Activated CD8-positive, alpha-beta memory T cell treated with anti-CD3 and anti-CD28 coated beads for 24 hours (primary cell): ENCODE measurements around the gene PACRG.
"Not testable (repeated sequence)": the region's sequence is repeated elsewhere in the genome, so short reads cannot be mapped to it uniquely, and the experiment has no call there.

ENCODE experiments used
- DNase-seq: peaks from one replicate; pipeline ENCODE4 v3.0.0-alpha.2; 2020

Gene PACRG

DNA sequence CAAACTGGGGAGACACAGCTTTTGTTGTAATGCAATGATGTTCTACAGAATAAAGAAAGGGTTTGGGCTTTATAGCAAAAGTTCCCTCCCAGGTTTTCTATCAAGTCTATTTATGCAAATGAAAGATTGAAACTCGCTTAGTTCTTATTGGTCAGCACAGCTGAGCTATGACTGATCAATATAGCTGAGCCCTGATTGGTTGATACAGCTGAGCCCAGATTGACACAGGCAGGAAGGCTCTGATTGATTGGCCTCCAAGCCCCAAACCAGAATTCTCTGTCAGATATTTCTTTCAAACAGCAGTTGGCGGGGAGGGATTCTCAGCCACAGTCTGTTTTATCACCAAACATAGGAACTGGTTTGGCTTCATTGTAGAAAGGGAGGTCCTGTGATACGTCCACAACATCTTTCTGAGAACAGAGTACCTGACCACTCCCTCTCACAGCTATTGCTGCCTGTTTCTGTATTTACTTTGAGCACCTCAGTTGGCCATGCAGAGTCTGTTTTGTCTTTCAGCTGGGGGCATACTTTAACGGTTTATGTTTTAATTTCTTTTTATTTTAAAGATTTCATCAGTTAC lies 223.5 kb downstream of the PACRG start:
- no peak for DNase-seq

DNA sequence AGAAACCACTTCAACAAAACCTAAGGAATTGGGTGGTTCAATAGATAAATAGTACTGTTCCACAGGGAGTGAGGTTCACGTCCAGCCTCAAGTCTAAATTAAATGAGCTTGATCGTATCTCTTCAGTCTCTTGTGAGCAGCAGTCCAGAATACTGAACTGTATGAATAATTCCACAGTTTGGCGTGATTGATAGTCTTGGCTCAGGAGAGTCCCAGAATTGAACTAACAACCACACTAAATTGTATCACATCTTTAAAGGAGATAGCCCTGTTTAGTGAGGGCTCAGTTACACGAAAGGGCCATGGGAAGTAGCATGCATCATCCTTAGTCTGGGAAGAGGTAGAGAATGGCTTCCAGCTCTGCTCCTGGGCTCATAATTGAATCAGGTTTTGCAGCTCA lies 224.6 kb downstream of the PACRG start:
- no peak for DNase-seq

DNA sequence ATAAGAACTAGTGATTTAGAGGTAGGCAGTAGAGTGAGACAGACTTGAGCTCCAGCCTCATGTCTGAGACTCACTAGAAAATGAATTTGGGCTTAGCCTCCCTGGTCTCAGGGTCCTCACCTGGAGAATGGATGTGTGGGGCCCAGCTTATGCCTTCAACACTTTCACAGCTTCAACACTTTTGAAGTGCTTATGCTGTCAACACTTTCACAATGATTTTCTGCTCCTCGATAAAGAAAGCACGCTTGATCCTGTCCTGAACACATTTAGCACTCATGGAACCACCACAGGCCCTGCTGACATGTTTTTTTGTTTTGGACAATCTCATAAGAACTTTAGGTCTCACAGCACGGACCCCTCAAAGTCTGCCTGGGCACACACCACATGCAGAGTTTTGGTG lies 229.3 kb downstream of the PACRG start:
- no peak for DNase-seq

DNA sequence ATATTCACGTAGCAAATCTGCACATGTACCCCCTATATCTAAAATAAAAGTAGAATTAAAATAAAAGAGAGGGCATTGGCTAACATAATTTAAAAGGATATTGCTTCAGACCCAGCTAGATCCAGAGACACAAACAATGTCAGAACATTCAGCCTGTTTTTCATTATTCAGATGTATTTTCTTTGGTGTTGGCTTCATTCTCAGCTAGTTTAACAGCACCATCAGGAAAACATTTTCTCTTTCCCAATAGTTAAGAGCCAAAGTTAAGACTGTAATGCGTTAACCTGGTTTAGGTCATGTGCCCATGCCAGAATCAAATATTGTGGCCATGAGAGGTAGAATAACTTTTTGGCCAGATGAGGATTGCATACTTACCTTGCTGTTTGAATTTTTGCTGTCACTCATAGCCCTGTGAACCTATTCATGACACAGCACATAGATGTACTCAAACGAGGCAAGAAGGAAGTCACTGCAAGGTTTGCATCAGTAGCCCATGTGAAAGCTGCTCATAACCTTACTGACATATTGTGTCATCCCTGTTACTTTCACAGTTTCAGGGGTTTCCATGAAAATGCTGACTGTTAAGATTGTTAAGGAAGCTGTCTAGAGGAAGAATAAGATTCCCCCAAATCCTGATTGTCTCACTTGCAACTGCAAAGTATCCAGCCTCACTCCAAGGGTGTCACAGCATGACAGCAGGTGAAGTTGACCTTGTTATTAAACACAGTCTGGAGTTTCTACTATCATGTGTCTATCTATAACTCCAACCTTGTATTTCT lies 233.1 kb downstream of the PACRG start:
- DNase-seq, result no peak

DNA sequence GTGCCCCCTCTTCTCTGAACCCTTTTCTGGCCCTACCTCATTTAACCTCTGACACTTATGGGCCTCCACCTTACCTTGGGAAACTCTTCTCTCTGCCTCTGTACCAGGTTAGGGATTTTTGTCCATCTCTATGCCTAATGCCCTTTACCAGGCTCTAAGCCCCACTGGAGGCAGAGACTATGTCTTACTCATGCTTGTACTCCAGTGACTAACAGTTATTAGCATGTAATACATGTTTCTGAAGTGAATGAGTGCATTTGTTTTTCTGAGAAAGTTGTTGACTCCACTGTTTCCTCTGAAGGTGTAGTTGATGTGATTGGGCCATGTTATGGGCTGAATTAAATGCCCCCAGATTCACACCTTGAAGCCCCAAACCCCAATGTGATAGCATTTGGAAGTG lies 234.3 kb downstream of the PACRG start:
- no peak for DNase-seq

DNA sequence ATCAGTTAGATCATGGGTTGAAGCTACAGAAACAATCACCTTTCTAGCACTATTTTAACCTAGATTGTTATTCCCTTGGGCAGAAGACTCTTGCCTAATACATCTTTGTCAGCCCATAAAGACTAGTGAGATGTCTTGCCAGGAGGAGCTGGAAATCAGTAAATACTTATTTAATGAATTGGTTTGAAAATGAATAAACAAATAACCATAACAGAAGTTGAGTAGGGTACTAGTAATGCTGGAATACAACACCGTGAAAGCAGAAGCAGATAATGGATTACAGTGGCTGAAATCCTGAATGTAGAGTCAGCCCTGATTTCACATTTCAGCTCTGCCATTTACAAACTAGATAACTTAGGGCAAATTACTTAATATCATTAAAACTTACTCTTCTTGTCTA lies 236.1 kb downstream of the PACRG start:
- no peak for DNase-seq

DNA sequence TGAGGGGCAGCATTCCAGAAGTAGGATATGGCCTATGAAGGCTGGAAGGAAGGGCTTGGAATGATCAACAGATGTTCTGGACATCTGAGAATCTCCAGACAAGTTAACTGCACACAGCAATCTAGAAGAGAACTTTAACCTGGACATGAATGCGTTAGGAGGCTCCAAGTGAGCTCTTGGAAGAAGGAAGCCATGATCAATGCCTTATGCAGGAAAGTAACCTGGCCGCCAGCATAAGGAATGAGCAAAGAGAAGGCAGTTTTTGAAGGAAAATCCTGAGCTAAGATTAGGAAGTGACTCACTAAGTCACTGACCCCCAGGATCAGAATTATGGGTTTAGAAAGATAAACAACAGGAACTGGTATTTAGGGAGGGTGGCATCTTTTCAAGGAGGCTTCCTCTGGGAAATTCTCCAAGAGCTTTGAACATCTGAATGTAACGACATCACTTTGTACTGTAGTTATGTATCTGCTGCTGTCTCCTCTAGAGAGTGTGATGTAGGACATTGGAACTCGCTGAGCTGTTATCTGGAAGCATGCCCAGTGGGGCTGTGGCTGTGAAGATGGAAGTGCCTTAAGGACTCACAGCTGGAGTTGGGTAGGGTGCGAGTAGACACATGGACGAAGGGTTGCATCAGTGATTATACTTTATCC lies 236.8 kb downstream of the PACRG start:
- DNase-seq, result no peak

DNA sequence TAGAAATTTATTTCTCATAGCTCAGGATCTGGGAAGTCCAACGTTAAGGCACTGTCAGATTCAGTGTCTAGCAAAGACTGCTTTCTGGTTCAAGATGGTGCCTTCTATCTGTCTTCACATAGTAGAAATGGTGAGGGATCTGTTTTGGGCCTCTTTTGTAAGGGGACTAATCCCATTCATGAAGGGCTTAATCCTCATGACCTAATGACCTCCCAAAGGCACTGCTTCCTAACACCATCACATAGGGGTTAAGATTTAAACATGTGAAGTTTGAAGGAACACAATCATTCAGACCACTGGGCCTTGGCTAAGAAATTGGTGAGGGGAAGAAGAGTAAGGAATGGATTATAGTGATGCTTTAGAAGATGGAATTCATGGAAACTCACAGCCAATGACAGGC lies 237.6 kb downstream of the PACRG start:
- no peak for DNase-seq

DNA sequence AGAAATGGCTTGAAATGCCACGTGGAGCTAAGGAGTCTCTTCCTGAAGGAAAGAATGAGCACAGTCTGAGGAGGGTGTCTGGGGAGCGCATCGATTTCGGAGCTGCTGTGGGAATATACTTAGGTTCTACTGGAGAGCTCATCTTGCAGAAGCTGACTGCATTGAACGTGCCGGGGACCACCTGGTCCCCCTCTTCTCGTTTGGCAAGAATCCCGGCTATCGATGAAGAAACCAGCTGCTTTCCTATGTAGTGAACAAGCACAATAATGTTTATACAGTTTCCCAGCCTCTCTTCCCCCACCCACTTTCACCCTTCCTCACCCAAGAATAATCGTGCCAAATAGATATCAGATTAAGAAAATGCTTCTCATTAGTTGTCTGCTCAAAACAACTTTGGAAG lies 242.5 kb downstream of the PACRG start:
- no peak for DNase-seq

DNA sequence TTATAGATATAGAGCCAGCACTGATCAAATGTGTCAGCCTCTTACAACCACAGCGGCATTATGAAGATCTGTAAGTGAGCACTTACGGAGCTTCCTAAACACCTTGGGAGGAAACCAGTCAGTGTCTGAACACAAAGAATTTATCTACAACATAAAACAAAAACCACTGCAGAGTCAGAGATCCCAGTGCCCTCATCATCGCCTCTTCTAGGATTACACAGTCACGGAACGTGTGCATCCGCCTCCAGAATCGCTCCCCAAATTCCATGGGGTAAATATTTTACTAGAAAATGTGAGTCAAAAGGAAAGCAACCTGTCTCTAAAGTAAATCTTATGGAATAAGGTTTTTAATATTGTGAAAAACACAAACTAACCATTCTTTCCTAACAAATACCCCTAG lies 243.6 kb downstream of the PACRG start:
- DNase-seq, result no peak

DNA sequence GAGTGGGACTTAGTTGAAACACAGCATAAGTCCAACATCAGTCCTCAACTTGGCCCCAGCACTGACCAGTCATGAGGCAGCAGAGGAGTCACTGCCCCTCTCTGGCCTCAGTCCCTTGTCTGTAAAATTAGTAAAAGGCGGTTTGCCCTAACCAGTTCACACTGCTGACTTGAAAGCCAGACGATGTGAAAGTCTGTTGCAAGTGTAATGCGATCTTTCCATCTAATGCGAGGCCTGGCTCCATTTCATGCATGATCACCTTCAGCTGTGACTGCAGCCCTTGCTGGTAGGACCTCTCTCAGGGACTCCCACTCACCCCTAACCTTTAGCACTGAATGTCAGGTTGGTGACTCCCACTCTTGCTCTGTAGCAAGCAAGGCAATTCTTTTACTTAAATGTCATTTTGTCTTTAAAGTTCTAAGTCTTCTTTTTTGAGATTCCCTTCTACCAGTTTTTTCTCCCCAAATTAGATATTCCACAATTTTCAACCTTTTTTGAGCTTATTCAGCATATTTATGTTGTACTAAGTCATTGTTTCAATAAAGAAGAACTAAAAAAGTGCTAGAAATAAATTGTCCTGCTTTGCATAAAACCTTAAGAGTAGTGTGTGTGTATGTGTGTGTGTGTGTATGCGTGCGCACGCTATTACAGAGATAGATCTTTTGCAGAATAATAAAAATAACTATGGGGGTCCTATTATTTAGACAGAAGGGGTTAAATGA lies 245.5 kb downstream of the PACRG start:
- no peak for DNase-seq

DNA sequence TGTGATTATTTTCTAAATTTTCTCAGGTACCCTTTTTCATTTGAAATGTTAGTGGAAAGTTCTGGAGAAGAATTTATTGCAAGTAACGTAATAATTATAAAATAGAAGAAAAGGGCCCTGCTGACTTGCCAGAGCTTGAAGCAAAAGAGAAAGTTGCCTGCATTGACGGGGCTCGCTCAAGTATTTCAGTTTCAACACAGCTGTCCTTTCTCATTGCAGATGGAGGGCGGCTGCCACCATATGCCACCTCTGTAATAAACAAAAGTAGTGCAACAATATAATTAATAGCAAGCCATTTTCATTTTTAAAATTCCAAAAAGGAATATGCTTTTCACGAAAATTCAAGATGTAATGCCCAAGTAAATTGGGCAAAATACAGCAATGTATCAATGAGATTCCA lies 246.2 kb downstream of the PACRG start:
- no peak for DNase-seq

DNA sequence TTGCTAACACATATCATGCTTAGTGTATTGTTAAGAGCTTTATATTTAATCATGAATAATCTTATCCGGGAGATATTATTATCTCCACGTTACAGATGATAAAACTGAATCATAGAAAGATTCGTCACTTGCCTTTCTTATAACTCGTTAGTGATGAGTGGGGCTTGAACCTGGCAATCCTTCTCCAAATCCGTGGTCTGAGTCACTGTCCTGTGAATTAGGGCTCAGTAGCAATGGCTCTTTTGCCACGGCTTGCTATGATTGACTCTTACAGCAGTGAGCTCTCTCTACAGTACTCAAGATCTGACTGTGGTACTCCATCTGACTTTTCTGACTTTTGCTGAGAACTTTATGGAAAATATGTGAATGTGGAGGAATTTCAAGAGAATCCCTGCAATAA lies 246.9 kb downstream of the PACRG start:
- no peak for DNase-seq

DNA sequence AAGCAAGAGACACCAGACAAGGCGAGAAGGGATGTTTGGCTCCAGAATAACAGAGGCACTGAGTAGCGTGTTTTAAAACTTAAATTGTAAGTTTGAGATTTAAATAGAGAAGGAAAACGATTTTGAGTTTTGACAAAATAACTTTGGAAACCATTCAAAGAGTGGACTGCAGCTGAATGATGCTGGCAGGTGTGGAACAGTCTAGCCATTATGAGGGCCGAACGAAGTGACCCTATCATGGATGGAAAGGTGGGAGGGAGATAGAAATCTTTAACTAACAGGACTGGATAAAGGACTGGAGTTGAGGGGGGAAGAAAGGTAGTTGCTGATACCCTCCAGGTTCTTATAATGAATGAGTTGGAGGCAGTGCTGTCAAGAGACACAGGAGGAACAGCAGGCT lies 248.4 kb downstream of the PACRG start:
- no peak for DNase-seq

DNA sequence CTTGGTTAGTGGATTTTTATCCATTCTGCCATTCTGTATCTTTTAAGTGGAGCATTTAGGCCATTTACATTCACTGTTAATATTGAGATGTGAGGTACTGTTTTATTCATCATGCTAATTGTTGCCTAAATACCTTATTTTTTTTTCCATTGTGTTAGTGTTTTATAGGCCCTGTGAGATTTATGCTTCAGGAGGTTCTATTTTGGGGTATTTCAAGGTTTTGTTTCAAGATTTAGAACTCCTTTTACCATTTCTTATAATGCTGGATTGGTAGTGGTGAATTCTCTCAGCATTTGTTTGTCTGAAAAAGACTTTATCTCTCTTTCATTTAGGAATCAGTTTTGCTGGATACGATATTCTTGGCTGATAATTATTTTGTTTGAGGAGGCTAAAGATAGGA lies 255.5 kb downstream of the PACRG start:
- not testable (repeated sequence) for DNase-seq

DNA sequence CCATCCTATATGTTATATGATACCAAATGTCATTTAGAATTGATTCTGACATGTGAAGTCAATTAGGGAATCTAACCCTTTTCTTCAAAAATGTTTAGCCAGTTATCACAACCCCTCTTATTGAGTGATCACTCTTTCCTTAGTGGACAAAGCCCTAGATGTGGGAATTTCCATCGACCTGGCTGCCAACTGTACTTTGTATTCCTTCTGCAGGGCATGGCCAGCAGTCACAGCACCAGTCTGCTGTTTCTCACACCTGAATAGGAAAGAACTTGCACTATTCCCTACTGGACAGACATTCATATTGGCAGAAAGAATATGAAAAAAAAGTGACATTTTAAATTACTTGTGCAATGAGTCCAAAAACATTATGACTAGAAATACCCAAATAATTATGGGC lies 271.0 kb downstream of the PACRG start:
- no peak for DNase-seq

DNA sequence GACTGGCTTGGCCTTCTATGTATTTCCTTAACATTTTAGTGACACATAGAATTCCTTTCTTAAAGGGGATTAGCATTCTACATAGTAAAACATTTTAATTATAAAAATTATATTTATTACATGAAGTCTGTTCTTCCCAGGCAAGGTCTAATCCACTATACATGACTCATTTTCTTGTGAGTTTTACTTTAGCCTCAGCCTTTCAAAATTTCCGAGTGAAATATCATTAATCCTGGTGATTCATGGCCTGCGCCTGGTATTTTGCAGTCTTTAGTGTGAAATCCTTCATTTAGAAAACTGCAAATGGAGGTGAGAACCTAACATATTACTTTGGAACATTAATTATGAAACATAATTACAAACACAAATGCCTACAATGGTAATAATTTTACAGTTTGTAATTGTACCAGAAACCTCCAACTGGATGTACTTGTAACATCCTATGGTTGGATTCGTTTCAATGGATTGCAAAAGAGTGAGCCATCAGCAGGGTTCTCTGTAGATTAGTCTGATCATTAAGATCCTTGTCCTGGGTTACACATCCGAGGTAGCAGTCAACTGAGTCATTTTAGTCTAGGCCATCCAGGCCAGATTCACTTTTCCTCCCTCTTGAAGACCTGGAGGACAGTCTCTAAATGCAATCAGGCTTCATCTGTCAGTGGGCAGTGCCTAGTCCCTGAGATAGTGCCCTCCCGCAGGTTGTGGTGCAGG lies 272.0 kb downstream of the PACRG start:
- no peak for DNase-seq

DNA sequence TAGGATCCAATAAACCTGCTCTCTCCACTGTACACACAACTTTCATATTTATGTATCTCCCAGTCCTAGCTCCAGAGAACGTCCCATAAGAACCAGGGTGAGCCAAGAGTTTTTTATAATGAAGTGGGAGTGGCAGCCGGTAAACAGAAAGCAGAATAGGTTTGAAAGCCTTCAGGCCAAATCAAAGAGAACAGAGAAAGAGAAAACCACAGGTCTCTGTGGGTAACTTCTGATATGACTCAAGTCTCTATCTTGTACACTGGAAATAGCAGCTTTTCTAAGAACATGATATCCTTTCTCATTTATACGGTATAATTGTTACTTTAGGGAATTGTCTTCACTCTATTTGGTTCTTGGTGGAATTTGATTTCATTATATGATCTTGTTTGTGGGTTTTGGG lies 273.6 kb downstream of the PACRG start:
- no peak for DNase-seq

DNA sequence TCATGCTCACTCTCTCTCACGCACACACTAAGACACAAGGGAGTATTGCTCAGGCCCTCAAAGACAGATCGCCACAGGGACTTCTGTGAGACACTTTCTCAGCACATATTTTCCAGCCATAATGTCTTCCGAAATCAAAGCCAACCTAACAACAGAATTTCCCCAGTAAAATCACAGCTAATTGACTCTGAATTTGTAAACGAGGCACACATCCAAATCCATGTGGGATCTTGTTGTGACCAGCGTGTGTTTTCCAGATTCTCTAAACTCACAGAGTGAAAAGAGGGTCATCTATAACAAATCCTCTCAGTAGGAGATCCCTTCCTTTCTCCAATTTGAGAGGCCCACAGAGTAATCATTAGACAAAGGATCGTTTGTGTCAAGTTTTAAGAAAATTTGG lies 280.4 kb downstream of the PACRG start:
- DNase-seq, result no peak

DNA sequence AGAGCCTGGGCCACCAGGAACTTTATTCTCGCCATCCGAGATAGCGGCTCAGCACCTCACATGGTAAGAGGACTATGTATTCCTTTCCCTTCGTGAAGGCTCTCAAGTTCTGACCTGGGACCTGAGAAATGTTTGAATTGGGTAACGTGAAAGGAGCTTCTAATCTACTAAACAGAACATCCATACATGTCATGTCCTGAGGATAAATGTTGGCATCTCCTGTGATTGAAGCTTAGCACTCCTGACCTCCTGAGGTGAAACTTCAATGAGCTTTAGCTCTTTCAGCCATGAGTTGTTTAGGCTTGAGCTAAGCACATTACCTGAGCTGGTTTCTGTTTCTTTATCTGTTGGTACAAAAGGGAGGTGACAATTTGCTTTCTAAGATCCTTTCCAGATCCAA lies 280.9 kb downstream of the PACRG start:
- no peak for DNase-seq

DNA sequence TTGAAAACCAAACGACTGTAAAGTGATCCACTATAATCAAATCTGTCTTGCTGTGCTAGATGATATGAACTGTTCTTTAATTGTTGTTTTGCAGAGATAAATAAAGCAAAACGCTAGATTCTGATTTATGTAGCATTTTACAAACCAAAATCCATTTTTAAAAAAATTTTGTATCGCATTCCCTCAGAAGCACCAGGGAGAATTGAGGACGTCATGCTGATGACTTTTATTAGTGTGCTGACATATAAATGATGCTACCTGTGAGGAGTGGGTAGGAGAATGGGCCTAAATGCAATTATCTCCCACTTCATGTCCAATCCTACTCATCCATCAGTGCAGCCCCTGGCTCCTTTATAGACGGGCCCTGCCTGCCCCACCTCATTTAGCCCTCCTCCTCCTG lies 282.4 kb downstream of the PACRG start:
- no peak for DNase-seq

DNA sequence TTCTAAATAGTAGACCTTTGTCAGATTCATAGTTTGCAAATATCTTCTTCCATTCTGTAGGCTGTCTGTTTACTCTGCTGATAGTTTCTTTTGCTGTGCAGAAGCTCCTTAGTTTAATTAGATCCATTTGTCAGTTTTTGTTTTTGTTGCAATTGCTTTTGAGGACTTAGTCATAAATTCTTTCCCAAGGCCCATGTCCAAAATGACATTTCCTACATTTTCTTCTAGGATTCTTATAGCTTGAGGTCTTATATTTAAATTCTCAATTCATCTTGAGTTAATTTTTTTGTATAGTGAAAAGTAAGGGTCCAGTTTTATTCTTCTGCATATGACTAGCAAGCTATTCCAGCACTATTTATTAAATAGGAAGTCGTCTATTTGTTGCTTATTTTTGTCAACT lies 287.0 kb downstream of the PACRG start:
- no peak for DNase-seq

DNA sequence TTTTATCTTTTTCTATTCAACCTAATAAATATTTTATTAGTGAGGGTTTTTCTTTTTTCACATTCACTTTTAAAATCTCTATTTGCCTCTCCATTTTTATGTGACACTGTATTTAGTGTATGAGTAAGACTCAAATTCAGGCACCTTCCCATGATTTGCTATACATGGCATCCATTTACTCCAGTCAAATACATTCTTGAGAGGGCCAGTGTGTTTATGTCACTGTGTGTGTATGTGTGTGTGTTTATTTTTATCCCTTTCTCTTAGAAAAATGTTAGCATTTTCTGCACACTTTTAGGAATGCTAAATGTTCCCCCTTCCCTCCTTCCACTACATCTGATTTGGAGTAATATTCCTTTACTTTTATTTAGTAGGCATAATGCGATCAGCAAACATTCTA lies 290.0 kb downstream of the PACRG start:
- DNase-seq, result no peak
